Activated T-cell treated with anti-CD3 and anti-CD28 coated beads, Interleukin-2, amount 50 U/mL, for 72 hours (primary cell): ENCODE results near the gene SCD. TPM values are rescaled to one million over a fixed set of nuclear protein-coding genes. Genes with fewer than 3 reads are reported as not detected.
"Not testable (repeated sequence)": the region's sequence is repeated elsewhere in the genome, so short reads cannot be mapped to it uniquely, and the experiment has no call there.

Source experiments
- ATAC-seq, 2 donors: fragments of 150-1000 bp; cut with Tn5 transposase; replicated peaks in 1 of 2; 2 replicates each; pipeline ENCODE4 v1.10.0; 2021; ENCODE audit warnings: moderate library complexity in 2 of 2, mild to moderate bottlenecking in 1 of 2
- DNase-seq, 2 donors: peaks; one replicate each; pipeline ENCODE4 v3.0.0; 2021 to 2022; ENCODE audit warnings: mixed read lengths in 1 of 2
- H3K27ac Mint-ChIP-seq: one replicate; pipeline ENCODE4 v1.8.0; 2022; ENCODE audit warnings: mild to moderate bottlenecking, moderate library complexity, mixed read lengths
- H3K27me3 Mint-ChIP-seq: one replicate; pipeline ENCODE4 v1.8.0; 2022; ENCODE audit warnings: low read depth, mixed read lengths
- H3K36me3 Mint-ChIP-seq, 2 donors: one replicate each; pipeline ENCODE4 v1.8.0; 2022; ENCODE audit warnings: mixed read lengths in 2 of 2, mild to moderate bottlenecking in 1 of 2; ENCODE audit not compliant: insufficient read depth in 2 of 2
- H3K4me1 Mint-ChIP-seq: one replicate; pipeline ENCODE4 v1.8.0; 2022; ENCODE audit warnings: low read depth, mixed read lengths
- H3K4me3 Mint-ChIP-seq, 2 donors: one replicate each; pipeline ENCODE4 v1.8.0; 2022; ENCODE audit warnings: mild to moderate bottlenecking in 2 of 2, mixed read lengths in 2 of 2, moderate library complexity in 2 of 2
- H3K9me3 Mint-ChIP-seq, 2 donors: one replicate each; pipeline ENCODE4 v1.8.0; 2022; ENCODE audit warnings: mixed read lengths in 2 of 2
- total RNA-seq, 2 donors: library from RNA; stranded (reverse); gene quantifications; one replicate each; pipeline ENCODE4 v1.2.3, GENCODE V29; 2022

Gene SCD
- total RNA-seq, 2 donors from 2014 or later = 79.5 to 90.4 TPM

DNA sequence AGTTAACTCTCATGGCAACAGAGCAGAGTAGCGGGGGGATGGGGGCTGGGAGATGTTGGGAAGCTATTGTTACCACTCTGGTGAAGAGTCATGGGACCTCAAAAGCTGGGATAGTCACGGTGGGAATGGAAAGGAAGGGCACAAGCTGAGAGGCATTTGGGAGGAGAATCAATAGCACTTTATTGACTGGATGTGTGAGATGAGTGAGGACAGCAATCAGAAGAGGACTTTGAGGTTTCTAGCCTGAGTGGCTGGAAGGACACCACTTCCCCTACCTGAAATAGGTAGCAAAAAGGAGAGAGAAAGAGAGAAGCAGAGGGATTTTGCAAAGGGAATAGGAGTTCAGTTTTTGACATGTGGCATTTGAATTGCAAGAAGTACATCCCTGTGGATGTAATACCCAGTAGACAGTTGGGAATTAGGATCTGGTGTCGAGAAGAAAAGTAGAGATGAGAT, 27.2 kb downstream of the SCD start:
- H3K27me3 Mint-ChIP-seq = no peaks in the 10 kb centered on the region
- no peak overlapping the region for H3K27ac Mint-ChIP-seq
- H3K4me1 Mint-ChIP-seq = peaks cover 17% of the 10 kb centered on the region
- peaks cover 0 to 2% of the 10 kb centered on the region in 2 donors for H3K36me3 Mint-ChIP-seq
- ATAC-seq (no peak), DNase-seq (no peak)
- H3K9me3 Mint-ChIP-seq = no peaks in the 10 kb centered on the region
- H3K4me3 Mint-ChIP-seq = no peak overlapping the region

DNA sequence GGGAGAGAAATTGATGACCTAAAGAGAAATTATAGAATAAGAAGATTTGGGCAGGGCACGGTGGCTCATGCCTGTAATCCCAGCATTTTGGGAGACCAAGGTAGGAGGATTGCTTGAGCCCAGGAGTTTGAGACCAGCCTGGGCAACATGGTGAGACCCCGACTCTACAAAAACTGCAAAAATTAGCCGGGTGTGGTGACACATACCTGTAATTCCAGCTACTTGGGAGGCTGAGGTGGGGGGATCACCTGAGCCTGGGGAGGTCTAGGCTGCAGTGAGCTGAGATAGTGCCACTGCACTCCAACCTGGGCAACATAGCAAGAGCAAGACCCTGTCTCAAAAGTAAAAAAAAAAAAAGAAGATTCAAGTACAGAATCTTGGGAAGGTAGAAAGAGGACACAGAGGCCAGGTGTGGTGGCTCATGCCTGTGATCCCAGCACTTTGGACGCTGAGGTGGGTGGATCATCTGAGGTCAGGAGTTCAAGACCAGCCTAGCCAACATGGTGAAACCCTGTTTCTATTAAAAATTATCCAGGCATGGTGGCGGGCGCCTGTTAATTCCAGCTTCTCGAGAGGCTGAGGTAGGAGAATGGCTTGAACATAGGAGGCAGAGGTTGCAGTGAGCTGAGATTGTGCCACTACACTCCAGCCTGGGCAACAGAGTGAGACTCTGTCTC, 27.8 kb downstream of the SCD start:
- not testable (repeated sequence) for H3K27me3 Mint-ChIP-seq, H3K27ac Mint-ChIP-seq, H3K9me3 Mint-ChIP-seq, DNase-seq, H3K4me3 Mint-ChIP-seq, H3K36me3 Mint-ChIP-seq, ATAC-seq
- peaks cover 17% of the 10 kb centered on the region for H3K4me1 Mint-ChIP-seq

DNA sequence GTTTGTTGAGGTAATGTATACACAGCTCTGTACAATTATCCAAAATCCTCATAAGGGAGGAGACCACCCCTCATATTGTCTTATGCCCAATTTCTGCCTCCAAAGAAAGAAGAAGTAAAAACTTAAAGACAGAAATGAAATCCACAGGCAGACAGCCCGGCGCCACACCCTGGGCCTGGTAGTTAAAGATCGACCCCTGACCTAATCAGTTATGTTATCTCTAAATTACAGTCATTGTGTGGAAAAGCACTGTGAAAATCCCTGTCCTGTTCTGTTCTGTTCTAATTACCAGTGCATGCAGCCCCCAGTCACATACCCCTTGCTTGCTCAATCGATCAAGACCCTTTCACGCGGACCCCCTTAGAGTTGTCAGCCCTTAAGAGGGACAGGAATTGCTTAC, 29.6 kb downstream of the SCD start:
- H3K36me3 Mint-ChIP-seq, H3K9me3 Mint-ChIP-seq, ATAC-seq, DNase-seq, H3K27me3 Mint-ChIP-seq, H3K4me3 Mint-ChIP-seq, H3K27ac Mint-ChIP-seq: not testable (repeated sequence)
- peaks cover 17% of the 10 kb centered on the region for H3K4me1 Mint-ChIP-seq

DNA sequence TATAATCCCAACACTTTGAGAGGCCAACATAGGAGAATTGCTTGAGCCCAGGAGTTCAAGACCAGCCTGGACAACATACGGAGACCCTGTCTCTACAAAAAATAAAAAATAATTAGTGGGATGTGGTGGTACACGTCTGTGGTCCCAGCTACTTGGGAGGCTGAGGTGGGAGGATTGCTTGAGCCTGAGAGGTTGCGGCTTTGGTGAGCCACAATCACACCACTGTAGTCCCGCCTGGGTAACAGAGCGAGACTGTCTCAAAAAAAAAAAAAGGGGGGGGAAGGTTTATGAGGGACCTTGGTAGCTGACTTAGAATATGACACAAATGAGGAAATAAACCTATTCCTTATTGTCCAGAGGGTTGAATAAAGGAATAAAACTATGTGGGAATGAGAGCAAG, 30.8 kb downstream of the SCD start:
- no peaks in the 10 kb centered on the region for H3K9me3 Mint-ChIP-seq
- no peak for ATAC-seq
- peaks cover 17% of the 10 kb centered on the region for H3K4me1 Mint-ChIP-seq
- H3K27me3 Mint-ChIP-seq = no peaks in the 10 kb centered on the region
- H3K27ac Mint-ChIP-seq = no peak overlapping the region
- H3K36me3 Mint-ChIP-seq = peaks cover 9 to 12% of the 10 kb centered on the region in 2 donors
- no peak for DNase-seq
- no peak overlapping the region for H3K4me3 Mint-ChIP-seq

DNA sequence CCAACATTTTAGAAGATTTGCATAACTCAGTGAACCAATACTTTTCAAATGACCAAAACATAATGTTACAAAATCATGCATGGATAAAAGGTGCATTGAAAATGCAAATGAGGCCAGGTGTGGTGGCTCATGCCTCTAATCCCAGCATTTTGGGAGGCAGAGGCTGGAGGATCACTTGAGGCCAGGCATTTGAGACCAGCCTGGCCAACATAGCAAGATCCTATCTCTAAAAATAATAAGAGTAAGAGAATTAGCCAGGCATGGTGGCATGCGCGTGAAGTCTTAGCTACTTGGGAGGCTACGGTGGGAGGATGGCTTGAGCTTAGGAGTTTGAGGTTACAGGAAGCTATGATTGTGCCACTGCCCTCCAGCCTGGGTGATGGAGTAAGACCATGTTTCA, 33.4 kb downstream of the SCD start:
- Mint-ChIP-seq H3K36me3 (peaks cover 9 to 17% of the 10 kb centered on the region in 2 donors), H3K4me3 (no peak overlapping the region), H3K27me3 (no peaks in the 10 kb centered on the region), H3K4me1 (peaks cover 17% of the 10 kb centered on the region), H3K27ac (no peak overlapping the region), H3K9me3 (no peaks in the 10 kb centered on the region)
- DNase-seq (no peak), ATAC-seq (no peak)

DNA sequence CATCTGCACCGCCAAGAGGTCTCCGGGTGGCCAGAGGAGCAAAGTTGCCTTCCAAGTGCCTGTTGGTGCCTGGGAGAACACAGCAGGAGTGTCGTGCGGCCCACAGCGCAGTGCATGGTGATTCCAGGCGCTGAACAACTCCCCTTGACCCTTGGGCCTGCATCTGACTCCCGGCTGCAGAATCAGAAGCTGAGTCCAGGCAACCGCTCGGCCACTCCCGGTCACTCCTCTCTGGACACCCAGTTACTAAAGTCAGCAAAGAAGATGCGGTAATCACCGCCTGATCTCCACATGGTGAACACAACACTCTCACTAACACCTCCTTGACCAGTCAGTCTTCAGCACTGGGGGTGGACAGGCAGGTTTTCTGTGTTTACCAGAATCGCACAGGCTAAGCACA, 35.5 kb downstream of the SCD start:
- Mint-ChIP-seq H3K4me1 (peaks cover 6% of the 10 kb centered on the region), H3K9me3 (no peaks in the 10 kb centered on the region), H3K27me3 (no peaks in the 10 kb centered on the region), H3K4me3 (no peak overlapping the region), H3K27ac (no peak overlapping the region), H3K36me3 (peaks cover 9 to 18% of the 10 kb centered on the region in 2 donors)
- no peak for DNase-seq
- no peak for ATAC-seq

DNA sequence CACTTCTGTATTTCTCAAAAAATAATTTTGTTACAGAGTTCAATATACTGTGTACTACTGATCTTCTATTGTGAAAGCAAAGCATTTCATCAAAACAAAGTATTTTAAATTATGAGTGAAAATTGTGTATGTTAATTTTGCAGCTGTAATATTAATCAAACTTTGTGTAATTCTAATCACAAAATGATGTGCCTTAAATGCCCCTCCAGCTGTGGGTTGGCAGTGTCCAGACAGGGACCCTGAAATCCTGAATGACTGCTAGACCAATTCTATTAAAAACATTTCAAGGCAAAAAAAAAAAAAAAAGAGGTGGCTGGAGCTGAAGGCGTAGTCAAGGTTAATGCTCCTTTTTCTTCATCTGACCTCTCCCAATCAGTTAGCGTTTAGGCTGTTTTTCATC, 36.2 kb downstream of the SCD start:
- DNase-seq (no peak), ATAC-seq (no peak)
- H3K9me3 Mint-ChIP-seq = no peaks in the 10 kb centered on the region
- H3K27me3 Mint-ChIP-seq = no peaks in the 10 kb centered on the region
- no peak overlapping the region for H3K4me3 Mint-ChIP-seq
- H3K36me3 Mint-ChIP-seq = peaks cover 10 to 21% of the 10 kb centered on the region in 2 donors
- no peak overlapping the region for H3K27ac Mint-ChIP-seq
- H3K4me1 Mint-ChIP-seq = no peaks in the 10 kb centered on the region

DNA sequence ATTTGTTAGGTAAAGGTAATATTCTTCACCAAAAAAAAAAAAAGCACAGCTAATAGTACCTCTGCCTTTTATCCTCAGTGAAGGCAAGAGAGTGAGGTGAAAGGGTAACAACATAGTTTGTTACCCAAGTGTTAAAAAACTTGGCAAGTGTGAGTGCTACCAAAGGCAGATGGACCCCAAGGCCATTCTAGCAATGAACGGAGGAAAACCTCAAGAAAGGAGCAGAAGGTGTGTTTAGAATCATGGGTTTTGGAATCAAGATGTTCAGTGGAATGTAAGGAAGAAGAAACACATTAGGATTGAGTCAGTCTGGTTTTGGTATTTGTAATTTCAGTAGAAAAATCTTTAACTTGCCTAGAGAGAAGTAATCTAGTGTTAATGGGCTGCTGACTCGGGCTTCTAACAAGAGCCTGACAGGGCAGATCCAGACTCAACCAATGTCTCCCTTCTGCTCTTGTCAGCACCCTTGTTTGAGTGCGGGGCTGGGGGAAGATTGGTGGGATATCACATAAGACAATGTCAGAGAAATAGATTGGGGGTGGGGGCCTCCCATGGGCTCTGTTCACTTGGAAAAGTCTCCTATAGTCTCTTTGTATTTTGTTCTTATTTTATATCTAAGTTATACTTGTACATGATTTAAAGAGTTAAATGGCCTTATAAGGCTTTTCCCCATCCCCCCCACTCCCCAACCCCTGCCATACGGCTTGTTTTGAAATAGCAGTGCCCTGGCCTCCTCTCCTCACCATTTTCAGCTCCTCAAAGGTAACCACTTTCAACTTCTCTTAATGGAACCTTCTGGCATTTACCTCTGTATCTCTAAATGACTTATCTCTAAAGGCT, 44.4 kb downstream of the SCD start:
- Mint-ChIP-seq H3K27me3 (no peaks in the 10 kb centered on the region), H3K9me3 (no peaks in the 10 kb centered on the region), H3K27ac (peak overlapping the region; percentile 31), H3K4me3 (peak overlapping the region in 1 of 2 donors; percentile 67), H3K36me3 (peaks cover 1 to 4% of the 10 kb centered on the region in 2 donors), H3K4me1 (peaks cover 16% of the 10 kb centered on the region)
- ATAC-seq = peak; percentile 65 to 73
- no peak for DNase-seq

DNA sequence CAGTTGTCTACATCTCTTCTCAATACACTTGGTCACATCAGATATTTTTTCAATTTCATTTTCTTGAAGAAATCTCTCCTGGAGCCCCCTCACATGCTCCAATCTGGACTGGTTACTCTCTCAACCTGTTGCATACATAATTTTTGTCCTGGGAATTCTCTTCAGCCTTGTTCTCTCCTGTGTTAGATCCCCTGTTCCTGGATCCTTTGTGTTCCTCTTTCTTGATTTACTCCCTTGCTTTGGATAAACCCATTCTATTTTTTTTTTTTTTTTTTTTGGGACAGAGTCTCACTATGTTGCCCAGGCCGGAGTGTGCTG, 45.6 kb downstream of the SCD start:
- Mint-ChIP-seq H3K27me3 (no peaks in the 10 kb centered on the region), H3K4me1 (peaks cover 16% of the 10 kb centered on the region), H3K27ac (no peak overlapping the region), H3K36me3 (peaks cover under 1 to 2% of the 10 kb centered on the region in 2 donors), H3K4me3 (no peak overlapping the region), H3K9me3 (no peaks in the 10 kb centered on the region)
- ATAC-seq (no peak), DNase-seq (no peak)

DNA sequence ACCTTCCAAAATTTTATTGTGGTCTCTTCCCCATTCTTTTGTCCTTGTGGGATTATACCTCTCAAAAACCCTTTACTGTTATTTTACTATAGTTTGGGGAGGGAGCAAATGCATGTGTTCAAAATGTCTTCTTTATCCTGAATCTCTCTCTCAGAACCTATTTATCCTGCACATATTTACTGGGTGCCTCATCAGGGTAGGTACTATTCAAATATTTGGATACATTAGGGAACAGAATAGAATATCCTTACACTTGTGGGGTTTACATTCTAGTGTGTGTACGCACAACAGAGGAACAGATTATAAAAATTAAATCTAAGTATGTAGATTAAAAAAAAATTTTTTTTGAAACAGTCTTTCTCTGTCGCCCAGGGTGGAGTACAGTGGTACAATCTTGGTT, 48.6 kb downstream of the SCD start:
- H3K27me3 Mint-ChIP-seq = no peaks in the 10 kb centered on the region
- no peak overlapping the region for H3K4me3 Mint-ChIP-seq
- no peaks in the 10 kb centered on the region for H3K36me3 Mint-ChIP-seq
- DNase-seq (no peak), ATAC-seq (no peak)
- H3K4me1 Mint-ChIP-seq = peaks cover 16% of the 10 kb centered on the region
- H3K27ac Mint-ChIP-seq = peak overlapping the region; percentile 24
- H3K9me3 Mint-ChIP-seq = no peaks in the 10 kb centered on the region

DNA sequence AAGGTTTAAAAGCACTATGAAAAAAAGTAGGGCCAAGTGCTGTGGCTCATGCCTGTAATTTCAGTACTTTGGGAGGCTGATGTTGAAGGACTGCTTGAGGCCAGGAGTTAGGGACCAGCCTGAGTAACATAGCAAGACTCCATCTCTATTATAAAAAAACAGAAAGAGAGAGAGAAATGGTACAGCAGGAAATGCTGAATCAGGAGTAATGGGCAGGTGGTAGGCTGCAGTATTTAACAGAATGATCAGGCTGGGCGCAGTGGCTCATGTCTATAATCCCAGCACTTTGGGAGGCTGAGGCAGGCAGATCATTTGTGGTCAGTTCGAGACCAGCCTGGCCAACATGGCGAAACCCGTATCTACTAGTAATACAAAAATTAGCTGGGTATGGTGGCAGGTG, 49.6 kb downstream of the SCD start:
- no peak for DNase-seq
- H3K9me3 Mint-ChIP-seq = no peaks in the 10 kb centered on the region
- no peak overlapping the region for H3K4me3 Mint-ChIP-seq
- H3K4me1 Mint-ChIP-seq = peaks cover 6% of the 10 kb centered on the region
- H3K27ac Mint-ChIP-seq = no peak overlapping the region
- ATAC-seq = no peak
- no peaks in the 10 kb centered on the region for H3K36me3 Mint-ChIP-seq
- H3K27me3 Mint-ChIP-seq = no peaks in the 10 kb centered on the region

DNA sequence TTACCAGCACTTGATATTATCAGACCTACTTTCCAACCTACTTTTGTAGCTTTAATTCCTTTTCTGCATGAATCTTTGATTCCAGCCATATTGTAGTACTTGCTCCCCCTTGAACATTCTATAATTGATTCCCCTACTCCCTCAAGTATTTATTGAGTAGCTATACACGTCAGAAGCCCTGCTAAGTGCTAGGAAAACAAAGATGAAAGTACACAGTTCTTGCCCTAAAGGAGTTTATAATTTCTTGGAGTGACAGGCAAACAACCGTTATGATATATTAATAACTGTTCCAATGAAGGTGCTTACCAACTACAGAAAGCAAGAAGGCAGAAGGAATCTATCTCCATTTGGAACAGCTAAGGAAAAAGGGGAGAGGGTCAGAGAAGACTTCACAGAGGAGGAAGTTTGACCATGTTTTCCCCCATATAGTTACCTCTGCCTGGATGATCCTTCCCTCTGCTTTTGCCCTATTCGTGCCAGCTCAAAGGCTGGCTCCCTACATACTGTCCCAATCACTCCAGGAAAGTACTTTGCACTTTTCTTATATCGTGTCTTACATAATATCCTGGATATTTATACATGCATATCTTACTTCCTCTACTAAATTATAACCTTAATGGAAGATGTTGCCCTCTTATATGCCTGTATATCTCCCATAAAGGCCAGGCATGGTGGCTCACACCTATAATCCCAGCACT, 54.7 kb downstream of the SCD start:
- Mint-ChIP-seq H3K36me3 (no peaks in the 10 kb centered on the region), H3K27ac (no peak overlapping the region), H3K9me3 (no peaks in the 10 kb centered on the region), H3K27me3 (no peaks in the 10 kb centered on the region), H3K4me3 (no peak overlapping the region), H3K4me1 (no peaks in the 10 kb centered on the region)
- DNase-seq (no peak), ATAC-seq (no peak)

DNA sequence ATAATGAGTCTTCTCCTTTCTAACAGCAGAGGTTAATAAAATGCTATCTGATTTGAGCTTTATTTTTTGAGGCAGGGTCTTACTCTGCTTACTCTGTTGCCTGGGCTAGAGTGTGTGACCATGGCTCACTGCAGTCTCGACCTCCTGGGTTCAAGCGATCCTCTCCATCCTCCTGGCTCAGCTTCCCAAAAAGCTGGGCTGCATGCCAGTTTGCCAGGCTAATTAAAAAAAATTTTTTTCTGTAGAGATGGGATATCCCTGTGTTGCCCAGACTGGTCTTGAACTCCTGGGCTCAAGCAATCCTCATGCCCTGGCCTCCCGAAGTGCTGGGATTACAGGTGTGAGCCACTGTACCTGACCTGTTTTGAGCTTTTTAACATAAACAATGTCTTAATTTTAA, 56.7 kb downstream of the SCD start:
- Mint-ChIP-seq H3K36me3 (no peaks in the 10 kb centered on the region), H3K9me3 (peaks cover 0 to 1% of the 10 kb centered on the region in 2 donors), H3K27ac (no peak overlapping the region), H3K27me3 (peaks cover 5% of the 10 kb centered on the region), H3K4me3 (no peak overlapping the region), H3K4me1 (no peaks in the 10 kb centered on the region)
- ATAC-seq = no peak
- no peak for DNase-seq
